K562 (cell line): ENCODE data around the gene TELO2. TPM values are rescaled to one million over a fixed set of nuclear protein-coding genes. Genes with fewer than 3 reads are reported as not detected.

Experiments
- ARID1B ChIP-seq: fragments of 450-650 bp; IDR thresholded peaks from 2 replicates; pipeline ENCODE4 v1.6.1; 2016; ENCODE audit warnings: antibody characterized with exemption, mild to moderate bottlenecking, inconsistent platforms
- ETV1 ChIP-seq: fragments of 450-650 bp; conservative IDR thresholded peaks from 2 replicates; pipeline ENCODE4 v1.6.1; 2016; ENCODE audit warnings: missing genetic modification characterization, control low read depth, low read depth, missing compliant biosample characterization
- FOXA1 ChIP-seq: fragments of 450-650 bp; IDR thresholded peaks from 2 replicates; pipeline ENCODE4 v1.6.1; 2016; ENCODE audit warnings: mild to moderate bottlenecking, borderline replicate concordance
- HNRNPK ChIP-seq: fragments of 200-400 bp; formaldehyde crosslinking; IDR thresholded peaks from one replicate; pipeline ENCODE4 v1.6.1; 2018; ENCODE audit warnings: mild to moderate bottlenecking, low read depth, low read length; ENCODE audit not compliant: poor library complexity, severe bottlenecking
- IRF2 ChIP-seq: sonication (generic); formaldehyde crosslinking; IDR thresholded peaks from 2 replicates; pipeline ENCODE4 v1.8.1; 2022; ENCODE audit warnings: mild to moderate bottlenecking, missing genetic modification reagents
- KLF6 ChIP-seq: fragments of 250-450 bp; sonication (Bioruptor Pico); IDR thresholded peaks from 2 replicates; pipeline ENCODE4 v1.4.0; 2020; ENCODE audit warnings: mild to moderate bottlenecking, moderate library complexity, borderline replicate concordance
- MAFK ChIP-seq: IDR thresholded peaks from 2 replicates; pipeline ENCODE4 v1.6.1; 2011; ENCODE audit warnings: low read length, improper control_type of control experiment
- PHB ChIP-seq: fragments of 250-450 bp; sonication (Bioruptor Pico); IDR thresholded peaks from 2 replicates; pipeline ENCODE4 v1.5.0; 2021
- PRMT5 ChIP-seq: sonication (generic); formaldehyde crosslinking; IDR thresholded peaks from 2 replicates; pipeline ENCODE4 v1.5.0; 2020; ENCODE audit warnings: missing genetic modification reagents
- TAF9B ChIP-seq: fragments of 450-650 bp; IDR thresholded peaks from 2 replicates; pipeline ENCODE4 v1.6.1; 2018; ENCODE audit warnings: mild to moderate bottlenecking; ENCODE audit not compliant: partially characterized antibody
- TOE1 ChIP-seq, 2 experiments: fragments of 450-650 bp in 1 of 2; sonication (generic) in 1 of 2; formaldehyde crosslinking in 1 of 2; IDR thresholded peaks; 2 replicates each; pipeline versions ENCODE4 v1.7.1 to v1.8.0; 2016 to 2022; ENCODE audit warnings: borderline replicate concordance in 2 of 2, mild to moderate bottlenecking in 2 of 2, antibody characterized with exemption in 1 of 2, inconsistent platforms in 1 of 2, low read depth in 1 of 2, missing genetic modification reagents in 1 of 2, moderate library complexity in 1 of 2
- ZFP30 ChIP-seq: fragments of 250-450 bp; sonication (Bioruptor Pico); IDR thresholded peaks from 2 replicates; pipeline ENCODE4 v1.8.0; 2022; ENCODE audit warnings: moderate library complexity, mild to moderate bottlenecking, inconsistent platforms, borderline replicate concordance
- ZNF184 ChIP-seq: sonication (generic); formaldehyde crosslinking; IDR thresholded peaks from 2 replicates; pipeline ENCODE4 v1.5.0; 2020; ENCODE audit warnings: missing genetic modification reagents
- polyA plus RNA-seq, 8 experiments: library from polyadenylated mRNA; depleted of rRNA in 4 of 8; stranded (reverse) in 5 of 8; unstranded in 3 of 8; fragments of >200 nt; fragmentation: Nextera tagmentation in 2 of 8; fragmentation: Illumina TruSeq in 1 of 8; extraction: Ambion mirVana in 2 of 8; extraction: Trizol in 1 of 8; gene quantifications; 2 replicates each; pipeline versions ENCODE4 v1.2.1 to v1.2.3, GENCODE V29; 2011 to 2014; ENCODE audit warnings: inconsistent platforms in 1 of 8, missing spikeins in 1 of 8
- total RNA-seq, 7 experiments: library from RNA; depleted of rRNA in 6 of 7; stranded (reverse); fragments of >200 nt in 6 of 7; fragmentation: Illumina TruSeq in 2 of 7; extraction: Trizol in 2 of 7; gene quantifications; 2 replicates each; pipeline versions ENCODE4 v1.2.1 to v1.2.3, GENCODE V29; 2011 to 2021; ENCODE audit warnings: low replicate concordance in 1 of 7
- TF ChIP-seq, protein P1 (sequence below): fragments of 250-450 bp; sonication (Bioruptor Pico); IDR thresholded peaks from 2 replicates; pipeline ENCODE4 v1.4.0; 2020; ENCODE audit warnings: borderline replicate concordance
- TF ChIP-seq, protein P2 (sequence below): fragments of 250-450 bp; sonication (Bioruptor Pico); IDR thresholded peaks from 2 replicates; pipeline ENCODE4 v1.8.0; 2021; ENCODE audit warnings: borderline replicate concordance, mild to moderate bottlenecking, moderate library complexity; ENCODE audit not compliant: poor library complexity, severe bottlenecking
- TF ChIP-seq, protein P3 (sequence below): conservative IDR thresholded peaks from 2 replicates; pipeline ENCODE4 v1.6.1; 2011; ENCODE audit warnings: low read depth, mild to moderate bottlenecking, low read length; ENCODE audit not compliant: control insufficient read depth
- TF ChIP-seq, protein P4 (sequence below): fragments of 250-450 bp; sonication (Bioruptor Pico); IDR thresholded peaks from 2 replicates; pipeline ENCODE4 v1.4.0; 2020; ENCODE audit warnings: mild to moderate bottlenecking
- TF ChIP-seq, protein P5 (sequence below): IDR thresholded peaks from 2 replicates; pipeline ENCODE4 v1.6.1; 2011; ENCODE audit not compliant: insufficient read length; ENCODE audit errors: extremely low read depth
- TF ChIP-seq, protein P6 (sequence below): fragments of 450-650 bp; formaldehyde crosslinking; conservative IDR thresholded peaks from 2 replicates; pipeline ENCODE4 v1.4.0; 2022; ENCODE audit warnings: mild to moderate bottlenecking, missing genetic modification characterization

The TELO2 gene
- total and polyA plus RNA-seq, 9 of the 15 experiments (the other 6 are each of a cell fraction or from before 2014, with no cell fraction given) = 0.51 to 91.8 (median 14.5) TPM

DNA sequence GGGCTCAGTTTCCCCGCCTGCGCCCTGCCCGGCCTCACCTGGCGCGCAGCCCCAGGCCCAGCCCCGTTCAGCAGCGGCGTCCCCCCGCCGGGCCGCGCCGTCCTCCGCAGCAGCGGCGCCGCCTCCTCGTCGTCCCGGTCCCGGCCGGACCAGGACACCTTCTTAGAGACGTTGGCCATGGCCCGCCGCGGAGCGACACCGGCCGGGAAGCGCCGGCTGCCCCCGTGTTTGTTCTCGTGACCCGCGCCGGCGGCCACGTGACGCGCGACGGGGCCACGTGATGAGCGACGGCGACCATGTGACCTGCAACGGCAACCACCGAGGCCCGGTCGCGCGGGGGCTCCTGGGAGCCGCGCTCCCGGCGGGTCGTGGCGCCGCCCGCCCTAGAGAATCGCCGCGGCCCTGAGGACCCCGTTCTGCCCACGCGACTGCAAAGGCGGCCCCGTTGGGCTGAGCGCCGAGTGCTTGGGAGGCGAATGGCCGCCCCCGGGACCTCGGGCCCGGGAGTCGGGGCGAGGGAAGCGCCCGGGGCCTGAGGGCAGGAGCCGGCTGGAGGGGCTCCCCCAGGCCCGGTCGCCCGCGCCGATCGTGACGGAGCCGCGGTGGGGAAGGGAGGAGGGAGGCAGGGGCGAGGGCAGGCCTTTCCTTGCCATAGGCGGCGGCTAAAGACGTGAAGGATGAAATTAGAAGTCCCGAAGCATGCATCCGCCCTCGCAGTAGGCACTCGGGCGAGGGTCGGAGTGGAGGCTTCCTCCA is 18.2 kb upstream of the TELO2 start, which contains the start of gene CLCN7 (continued):
- TF ChIP-seq, protein P1, sequence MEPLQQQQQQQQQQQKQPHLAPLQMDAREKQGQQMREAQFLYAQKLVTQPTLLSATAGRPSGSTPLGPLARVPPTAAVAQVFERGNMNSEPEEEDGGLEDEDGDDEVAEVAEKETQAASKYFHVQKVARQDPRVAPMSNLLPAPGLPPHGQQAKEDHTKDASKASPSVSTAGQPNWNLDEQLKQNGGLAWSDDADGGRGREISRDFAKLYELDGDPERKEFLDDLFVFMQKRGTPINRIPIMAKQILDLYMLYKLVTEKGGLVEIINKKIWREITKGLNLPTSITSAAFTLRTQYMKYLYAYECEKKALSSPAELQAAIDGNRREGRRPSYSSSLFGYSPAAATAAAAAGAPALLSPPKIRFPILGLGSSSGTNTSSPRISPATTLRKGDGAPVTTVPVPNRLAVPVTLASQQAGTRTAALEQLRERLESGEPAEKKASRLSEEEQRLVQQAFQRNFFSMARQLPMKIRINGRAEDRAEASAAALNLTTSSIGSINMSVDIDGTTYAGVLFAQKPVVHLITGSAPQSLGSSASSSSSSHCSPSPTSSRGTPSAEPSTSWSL (CRISPR knock-in tag) = no peak; the same call in 1 of the 2 replicates
- TF ChIP-seq HNRNPK (no peak), FOXA1 (no peak), ARID1B (no peak), TOE1 (IDR thresholded peaks at IDR 0.05; ENCODE audit: borderline replicate concordance) (peak; percentile 89; the same call in 1 of the 2 replicates), TOE1 (CRISPR knock-in tag; IDR thresholded peaks at IDR 0.05; ENCODE audit: borderline replicate concordance, low read depth) (no peak), PHB (no peak), ZNF184 (CRISPR knock-in tag) (no peak), ETV1 (tag) (no peak), TAF9B (no peak), PRMT5 (CRISPR knock-in tag) (0 out of 2 replicates have a peak, but pooled peaks have one; percentile 35), ZFP30 (CRISPR knock-in tag) (no peak), MAFK (no peak), IRF2 (CRISPR knock-in tag) (peak; percentile 44; the same call in 1 of the 2 replicates), KLF6 (CRISPR knock-in tag) (no peak)
- TF ChIP-seq, protein P2, sequence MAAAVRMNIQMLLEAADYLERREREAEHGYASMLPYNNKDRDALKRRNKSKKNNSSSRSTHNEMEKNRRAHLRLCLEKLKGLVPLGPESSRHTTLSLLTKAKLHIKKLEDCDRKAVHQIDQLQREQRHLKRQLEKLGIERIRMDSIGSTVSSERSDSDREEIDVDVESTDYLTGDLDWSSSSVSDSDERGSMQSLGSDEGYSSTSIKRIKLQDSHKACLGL (CRISPR knock-in tag) = peak; percentile 37
- TF ChIP-seq, protein P3, sequence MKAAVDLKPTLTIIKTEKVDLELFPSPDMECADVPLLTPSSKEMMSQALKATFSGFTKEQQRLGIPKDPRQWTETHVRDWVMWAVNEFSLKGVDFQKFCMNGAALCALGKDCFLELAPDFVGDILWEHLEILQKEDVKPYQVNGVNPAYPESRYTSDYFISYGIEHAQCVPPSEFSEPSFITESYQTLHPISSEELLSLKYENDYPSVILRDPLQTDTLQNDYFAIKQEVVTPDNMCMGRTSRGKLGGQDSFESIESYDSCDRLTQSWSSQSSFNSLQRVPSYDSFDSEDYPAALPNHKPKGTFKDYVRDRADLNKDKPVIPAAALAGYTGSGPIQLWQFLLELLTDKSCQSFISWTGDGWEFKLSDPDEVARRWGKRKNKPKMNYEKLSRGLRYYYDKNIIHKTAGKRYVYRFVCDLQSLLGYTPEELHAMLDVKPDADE = peak; percentile 84
- TF ChIP-seq, protein P4, sequence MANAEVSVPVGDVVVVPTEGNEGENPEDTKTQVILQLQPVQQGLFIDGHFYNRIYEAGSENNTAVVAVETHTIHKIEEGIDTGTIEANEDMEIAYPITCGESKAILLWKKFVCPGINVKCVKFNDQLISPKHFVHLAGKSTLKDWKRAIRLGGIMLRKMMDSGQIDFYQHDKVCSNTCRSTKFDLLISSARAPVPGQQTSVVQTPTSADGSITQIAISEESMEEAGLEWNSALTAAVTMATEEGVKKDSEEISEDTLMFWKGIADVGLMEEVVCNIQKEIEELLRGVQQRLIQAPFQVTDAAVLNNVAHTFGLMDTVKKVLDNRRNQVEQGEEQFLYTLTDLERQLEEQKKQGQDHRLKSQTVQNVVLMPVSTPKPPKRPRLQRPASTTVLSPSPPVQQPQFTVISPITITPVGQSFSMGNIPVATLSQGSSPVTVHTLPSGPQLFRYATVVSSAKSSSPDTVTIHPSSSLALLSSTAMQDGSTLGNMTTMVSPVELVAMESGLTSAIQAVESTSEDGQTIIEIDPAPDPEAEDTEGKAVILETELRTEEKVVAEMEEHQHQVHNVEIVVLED (CRISPR knock-in tag) = peak; percentile 87
- TF ChIP-seq, protein P5, sequence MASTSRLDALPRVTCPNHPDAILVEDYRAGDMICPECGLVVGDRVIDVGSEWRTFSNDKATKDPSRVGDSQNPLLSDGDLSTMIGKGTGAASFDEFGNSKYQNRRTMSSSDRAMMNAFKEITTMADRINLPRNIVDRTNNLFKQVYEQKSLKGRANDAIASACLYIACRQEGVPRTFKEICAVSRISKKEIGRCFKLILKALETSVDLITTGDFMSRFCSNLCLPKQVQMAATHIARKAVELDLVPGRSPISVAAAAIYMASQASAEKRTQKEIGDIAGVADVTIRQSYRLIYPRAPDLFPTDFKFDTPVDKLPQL = no peak
- TF ChIP-seq, protein P6, sequence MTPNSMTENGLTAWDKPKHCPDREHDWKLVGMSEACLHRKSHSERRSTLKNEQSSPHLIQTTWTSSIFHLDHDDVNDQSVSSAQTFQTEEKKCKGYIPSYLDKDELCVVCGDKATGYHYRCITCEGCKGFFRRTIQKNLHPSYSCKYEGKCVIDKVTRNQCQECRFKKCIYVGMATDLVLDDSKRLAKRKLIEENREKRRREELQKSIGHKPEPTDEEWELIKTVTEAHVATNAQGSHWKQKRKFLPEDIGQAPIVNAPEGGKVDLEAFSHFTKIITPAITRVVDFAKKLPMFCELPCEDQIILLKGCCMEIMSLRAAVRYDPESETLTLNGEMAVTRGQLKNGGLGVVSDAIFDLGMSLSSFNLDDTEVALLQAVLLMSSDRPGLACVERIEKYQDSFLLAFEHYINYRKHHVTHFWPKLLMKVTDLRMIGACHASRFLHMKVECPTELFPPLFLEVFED (CRISPR knock-in tag) = no peak
